GM18505 (cell line): ENCODE results near the gene NELFE.
"Not testable (repeated sequence)": the region's sequence is repeated elsewhere in the genome, so short reads cannot be mapped to it uniquely, and the experiment has no call there.

Source experiments
- ATAC-seq: cut with Tn5 transposase; IDR thresholded peaks from one replicate; pipeline ENCODE4 v1.9.1; 2021; ENCODE audit not compliant: unreplicated experiment
- POLR2A ChIP-seq: IDR thresholded peaks from 4 replicates; pipeline ENCODE4 v1.6.1; 2011; ENCODE audit warnings: borderline replicate concordance; ENCODE audit not compliant: insufficient read depth, insufficient read length; ENCODE audit errors: extremely low read depth

Gene NELFE

GRCh38 chr6:31958741-31959739, at the start of gene NELFE, which contains the start of gene SKIC2:
TSS of gene NELFE (minus strand) at chr6:31958971. CDS start at chr6:31958446, 525 bp downstream.
TSS of gene SKIC2 (plus strand) at chr6:31959175. CDS start at chr6:31959193, 18 bp downstream.
- peak; percentile 97 for ATAC-seq
- peak; percentile 93 for TF ChIP-seq POLR2A

- not testable (repeated sequence) for ATAC-seq
Observed at GRCh38 chr6:32008037-32008436, 49.3 kb upstream of the NELFE start.

- ATAC-seq = not testable (repeated sequence)
Observed at GRCh38 chr6:32007086-32007485, 48.3 kb upstream of the NELFE start.

- not testable (repeated sequence) for ATAC-seq
Observed at GRCh38 chr6:32005991-32006529, 47.3 kb upstream of the NELFE start.

GRCh38 chr6:32005538-32005880, 46.7 kb upstream of the NELFE start:
- not testable (repeated sequence) for ATAC-seq

- not testable (repeated sequence) for ATAC-seq
Observed at GRCh38 chr6:32004864-32005537, 46.2 kb upstream of the NELFE start.

GRCh38 chr6:32004393-32004792, 45.6 kb upstream of the NELFE start:
- ATAC-seq = not testable (repeated sequence)

- not testable (repeated sequence) for ATAC-seq
Observed at GRCh38 chr6:32003301-32003700, 44.5 kb upstream of the NELFE start.

GRCh38 chr6:32002546-32003268, 43.9 kb upstream of the NELFE start:
- ATAC-seq = not testable (repeated sequence)

- not testable (repeated sequence) for ATAC-seq
Observed at GRCh38 chr6:31996385-31996784, 37.6 kb upstream of the NELFE start.

GRCh38 chr6:31994421-31994820, 35.6 kb upstream of the NELFE start:
- not testable (repeated sequence) for ATAC-seq

- not testable (repeated sequence) for ATAC-seq
Observed at GRCh38 chr6:31989363-31989762, 30.6 kb upstream of the NELFE start.

- not testable (repeated sequence) for ATAC-seq
Observed at GRCh38 chr6:31981744-31982143, 23.0 kb upstream of the NELFE start, which contains the start of gene C4A. TSS of gene C4A (plus strand) at chr6:31982057. CDS start at chr6:31982108, 51 bp downstream.

- not testable (repeated sequence) for ATAC-seq
Observed at GRCh38 chr6:31980998-31981397, 22.2 kb upstream of the NELFE start.

GRCh38 chr6:31980195-31980876, 21.6 kb upstream of the NELFE start:
- not testable (repeated sequence) for ATAC-seq
